A673 (cell line): ENCODE measurements around the gene PRORP. TPM values are rescaled to one million over a fixed set of nuclear protein-coding genes. Genes with fewer than 3 reads are reported as not detected.

Experiments
- BruUV-seq: library from RNA; stranded (reverse); fragments of 400-500 nt; replicated peaks from 2 replicates; lab custom pipeline; 2021; lab: Mats Ljungman, UMichigan
- CTCF ChIA-PET: fragments of 300-600 bp; sonication (Branson Sonifier 250); formaldehyde crosslinking; loops from one replicate; lab custom pipeline; 2022; ENCODE audit warnings: antibody characterized with exemption; lab: Charles Lee
- POLR2A ChIA-PET: fragments of 300-600 bp; sonication (Branson Sonifier 250); formaldehyde crosslinking; loops from one replicate; lab custom pipeline; 2022; ENCODE audit warnings: antibody characterized with exemption; ENCODE audit not compliant: low non-redundant PET; lab: Charles Lee
- DNase-seq: peaks from one replicate; pipeline ENCODE4 v3.0.0-alpha.2; 2015; ENCODE audit warnings: low spot score
- H3K27ac ChIP-seq: fragments of 200-600 bp; sonication (generic); 2 replicates; pipeline ENCODE4 v1.5.1; 2016; ENCODE audit warnings: mixed run types, low read depth, mild to moderate bottlenecking, mixed read lengths, antibody characterized with exemption, low read length; ENCODE audit not compliant: poor library complexity, severe bottlenecking
- H3K27me3 ChIP-seq: fragments of 200-600 bp; sonication (generic); replicated peaks from 2 replicates; pipeline ENCODE4 v1.6.1; 2017; ENCODE audit warnings: mixed run types, low read depth, mild to moderate bottlenecking, mixed read lengths, antibody characterized with exemption, low read length; ENCODE audit not compliant: insufficient read depth, poor library complexity
- H3K36me3 ChIP-seq: fragments of 200-600 bp; sonication (generic); 2 replicates; pipeline ENCODE4 v1.6.1; 2016; ENCODE audit warnings: mixed run types, mild to moderate bottlenecking, mixed read lengths, antibody characterized with exemption, low read length; ENCODE audit not compliant: insufficient read depth, poor library complexity, severe bottlenecking
- H3K4me1 ChIP-seq: fragments of 200-600 bp; sonication (generic); 2 replicates; pipeline ENCODE4 v1.6.1; 2017; ENCODE audit warnings: mixed run types, mild to moderate bottlenecking, mixed read lengths, antibody characterized with exemption, low read length; ENCODE audit not compliant: insufficient read depth, poor library complexity, severe bottlenecking
- H3K4me3 ChIP-seq: fragments of 200-600 bp; sonication (generic); 2 replicates; pipeline ENCODE4 v1.5.1; 2016; ENCODE audit warnings: low read depth, mixed run types, mild to moderate bottlenecking, mixed read lengths, low read length; ENCODE audit not compliant: poor library complexity, severe bottlenecking
- H3K9me3 ChIP-seq: fragments of 200-600 bp; sonication (generic); 2 replicates; pipeline ENCODE4 v1.6.1; 2016; ENCODE audit warnings: mixed run types, low read depth, mild to moderate bottlenecking, mixed read lengths, antibody characterized with exemption, low read length; ENCODE audit not compliant: poor library complexity, severe bottlenecking
- CTCF ChIP-seq: fragments of 300-800, 200-600 bp; sonication (generic); conservative IDR thresholded peaks from 2 replicates; pipeline ENCODE4 v1.5.1; 2017; ENCODE audit warnings: low read depth, mild to moderate bottlenecking, antibody characterized with exemption, low read length, moderate library complexity, mixed read lengths
- EZH2 ChIP-seq: fragments of 200-600 bp; sonication (generic); IDR thresholded peaks from 2 replicates; pipeline ENCODE4 v1.6.1; 2017; ENCODE audit warnings: borderline replicate concordance, low read depth, mild to moderate bottlenecking, mixed read lengths, antibody characterized with exemption, low read length; ENCODE audit not compliant: poor library complexity, severe bottlenecking
- intact Hi-C: fragments of 100-400 bp; cut with micrococcal nuclease; formaldehyde crosslinking; loops from one replicate; pipeline ENCODE4 v1.10.0; 2022; ENCODE audit not compliant: unreplicated experiment
- total RNA-seq: library from RNA; stranded (reverse); gene quantifications from 2 replicates; pipeline ENCODE4 v1.2.3, GENCODE V29; 2021

Gene PRORP
- total RNA-seq, 1 experiment from 2014 or later, result 46.5 TPM

GRCh38 chr14:35123388-35123703 is 994 bp downstream of the PRORP start:
- H3K27me3 ChIP-seq, result no peaks in the 10 kb centered on the region
- H3K4me1 ChIP-seq, result peaks cover 19% of the 10 kb centered on the region
- CTCF ChIA-PET, result interaction anchor here (0.6 to 1.2 kb wide), 2 partner anchors 17 to 22 kb away, joined by 3 read pairs; no protein-coding TSS in a partner anchor
- POLR2A ChIA-PET, result no interaction called here
- TF ChIP-seq CTCF (no peak), EZH2 (no peak)
- H3K9me3 ChIP-seq, result no peaks in the 10 kb centered on the region
- intact Hi-C loops, result loop anchor here (10.0 kb wide), 1 partner anchor 171 kb away; the partner anchor contains the start of gene PSMA6
- BruUV-seq, result no TSS peak
- peak overlapping the region; percentile 98 for H3K27ac ChIP-seq
- peak overlapping the region; percentile 64 for H3K4me3 ChIP-seq
- no peaks in the 10 kb centered on the region for H3K36me3 ChIP-seq
- DNase-seq, result no peak

DNA sequence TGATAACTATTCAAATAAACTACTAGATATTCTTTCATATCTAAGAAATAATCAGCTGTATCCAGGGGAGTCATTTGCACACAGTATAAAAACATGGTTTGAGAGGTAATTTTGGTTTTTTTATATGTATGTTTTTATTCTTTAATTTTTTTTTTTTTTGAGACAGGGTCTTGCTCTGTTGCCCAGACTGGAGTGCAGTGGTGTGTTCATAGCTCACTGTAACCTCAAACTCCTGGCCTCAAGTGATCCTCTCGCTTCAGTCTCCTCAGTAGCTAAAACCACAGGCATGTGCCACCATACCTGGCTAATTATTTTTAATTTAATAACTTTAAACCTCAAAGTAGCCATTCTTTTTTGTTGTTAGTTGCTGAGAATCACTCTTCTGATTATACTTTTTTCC is 1.8 kb downstream of the PRORP start:
- H3K36me3 ChIP-seq, result no peaks in the 10 kb centered on the region
- no peaks in the 10 kb centered on the region for H3K9me3 ChIP-seq
- no peak overlapping the region for H3K27ac ChIP-seq
- H3K4me3 ChIP-seq, result peak overlapping the region; percentile 64
- no peaks in the 10 kb centered on the region for H3K27me3 ChIP-seq
- ChIA-PET CTCF (interaction anchor here (0.6 kb wide), 2 partner anchors 18 to 23 kb away, joined by 3 to 4 read pairs; no protein-coding TSS in a partner anchor), POLR2A (interaction anchor here (0.6 kb wide), 1 partner anchor 710 kb away, joined by 7 read pairs; no protein-coding TSS in a partner anchor)
- peaks cover 19% of the 10 kb centered on the region for H3K4me1 ChIP-seq
- intact Hi-C loops, result loop anchor here (10.0 kb wide), 1 partner anchor 171 kb away; the partner anchor contains the start of gene PSMA6
- BruUV-seq, result no TSS peak
- TF ChIP-seq CTCF (no peak), EZH2 (no peak)
- DNase-seq, result no peak

GRCh38 chr14:35133542-35134328 is 11.4 kb downstream of the PRORP start:
- H3K27me3 ChIP-seq, result no peaks in the 10 kb centered on the region
- no peak overlapping the region for H3K27ac ChIP-seq
- ChIA-PET POLR2A (no interaction called here), CTCF (no interaction called here)
- no peak for DNase-seq
- BruUV-seq, result no TSS peak
- no peak overlapping the region for H3K4me3 ChIP-seq
- no peaks in the 10 kb centered on the region for H3K9me3 ChIP-seq
- no peak for TF ChIP-seq CTCF
- TF ChIP-seq EZH2, result no peak
- H3K36me3 ChIP-seq, result peaks cover 22% of the 10 kb centered on the region
- no peaks in the 10 kb centered on the region for H3K4me1 ChIP-seq
- intact Hi-C loops, result no loop called here
